HG03066 (cell line): ENCODE data around the gene MATCAP1.

ENCODE experiments used
- ATAC-seq: cut with Tn5 transposase; IDR thresholded peaks from one replicate; pipeline ENCODE4 v1.9.1; 2021; ENCODE audit warnings: low read depth; ENCODE audit not compliant: unreplicated experiment

The MATCAP1 gene

GRCh38 chr16:67174706-67175231 lies 9.0 kb downstream of the MATCAP1 start:
- no peak for ATAC-seq

- peak; percentile 47 for ATAC-seq
Observed at GRCh38 chr16:67173808-67174705, 9.7 kb downstream of the MATCAP1 start.

GRCh38 chr16:67173323-67173722 lies 10.4 kb downstream of the MATCAP1 start:
- no peak for ATAC-seq

- no peak for ATAC-seq
Observed at GRCh38 chr16:67170949-67171649, 12.7 kb downstream of the MATCAP1 start.

GRCh38 chr16:67170168-67170948 lies 13.4 kb downstream of the MATCAP1 start, which contains the start of gene NOL3:
Gene NOL3 (plus strand): TSS chr16:67170538.
- ATAC-seq: no peak

- no peak for ATAC-seq
Observed at GRCh38 chr16:67169642-67170167, 14.1 kb downstream of the MATCAP1 start.

- ATAC-seq: no peak
Observed at GRCh38 chr16:67169011-67169451, 14.7 kb downstream of the MATCAP1 start.

GRCh38 chr16:67167588-67167987 lies 16.2 kb downstream of the MATCAP1 start:
- no peak for ATAC-seq

GRCh38 chr16:67166598-67167168 lies 17.1 kb downstream of the MATCAP1 start:
- ATAC-seq: no peak

GRCh38 chr16:67166110-67166547 lies 17.6 kb downstream of the MATCAP1 start:
- no peak for ATAC-seq

GRCh38 chr16:67165121-67166078 lies 18.4 kb downstream of the MATCAP1 start:
- ATAC-seq: no peak

GRCh38 chr16:67164599-67165061 lies 19.1 kb downstream of the MATCAP1 start, which contains the start of gene HSF4:
Gene HSF4 (plus strand): TSS chr16:67164745. CDS start chr16:67164812, 67 bp downstream.
- ATAC-seq: no peak

- ATAC-seq: no peak
Observed at GRCh38 chr16:67163999-67164558, 19.7 kb downstream of the MATCAP1 start.

GRCh38 chr16:67163164-67163998 lies 20.4 kb downstream of the MATCAP1 start:
- no peak for ATAC-seq

- ATAC-seq: no peak
Observed at GRCh38 chr16:67162506-67163163, 21.1 kb downstream of the MATCAP1 start.

GRCh38 chr16:67161595-67162058 lies 22.1 kb downstream of the MATCAP1 start:
- ATAC-seq: no peak
